A673 (cell line): ENCODE data around the gene CRYGS.

ENCODE experiments used
- EZH2 ChIP-seq: fragments of 200-600 bp; sonication (generic); IDR thresholded peaks from 2 replicates; pipeline ENCODE4 v1.6.1; 2017; ENCODE audit warnings: borderline replicate concordance, low read depth, mild to moderate bottlenecking, mixed read lengths, antibody characterized with exemption, low read length; ENCODE audit not compliant: poor library complexity, severe bottlenecking
- TF ChIP-seq, protein P1 (sequence below): fragments of 300-800, 200-600 bp; sonication (generic); conservative IDR thresholded peaks from 2 replicates; pipeline ENCODE4 v1.5.1; 2017; ENCODE audit warnings: low read depth, mild to moderate bottlenecking, antibody characterized with exemption, low read length, moderate library complexity, mixed read lengths

DNA sequence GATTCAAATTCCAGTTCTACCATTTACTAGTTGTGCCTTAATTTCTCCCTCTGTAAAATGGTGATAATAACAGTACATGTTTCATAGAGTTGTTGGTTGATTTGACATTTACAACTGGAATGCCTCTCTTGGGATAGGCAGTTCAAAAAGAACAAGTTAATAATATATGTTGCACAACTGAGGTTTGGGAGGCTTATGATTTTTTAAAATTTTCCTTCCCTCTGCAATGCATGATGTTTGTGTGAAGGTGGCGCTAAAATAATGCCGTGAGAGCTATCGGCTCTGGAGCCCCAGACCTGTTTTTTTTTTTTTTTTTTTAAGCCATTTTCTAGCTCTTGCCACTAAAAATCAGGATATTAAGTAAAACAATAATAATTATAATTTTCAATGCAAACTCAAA, 44.9 kb upstream of the CRYGS start:
- TF ChIP-seq, protein P1, sequence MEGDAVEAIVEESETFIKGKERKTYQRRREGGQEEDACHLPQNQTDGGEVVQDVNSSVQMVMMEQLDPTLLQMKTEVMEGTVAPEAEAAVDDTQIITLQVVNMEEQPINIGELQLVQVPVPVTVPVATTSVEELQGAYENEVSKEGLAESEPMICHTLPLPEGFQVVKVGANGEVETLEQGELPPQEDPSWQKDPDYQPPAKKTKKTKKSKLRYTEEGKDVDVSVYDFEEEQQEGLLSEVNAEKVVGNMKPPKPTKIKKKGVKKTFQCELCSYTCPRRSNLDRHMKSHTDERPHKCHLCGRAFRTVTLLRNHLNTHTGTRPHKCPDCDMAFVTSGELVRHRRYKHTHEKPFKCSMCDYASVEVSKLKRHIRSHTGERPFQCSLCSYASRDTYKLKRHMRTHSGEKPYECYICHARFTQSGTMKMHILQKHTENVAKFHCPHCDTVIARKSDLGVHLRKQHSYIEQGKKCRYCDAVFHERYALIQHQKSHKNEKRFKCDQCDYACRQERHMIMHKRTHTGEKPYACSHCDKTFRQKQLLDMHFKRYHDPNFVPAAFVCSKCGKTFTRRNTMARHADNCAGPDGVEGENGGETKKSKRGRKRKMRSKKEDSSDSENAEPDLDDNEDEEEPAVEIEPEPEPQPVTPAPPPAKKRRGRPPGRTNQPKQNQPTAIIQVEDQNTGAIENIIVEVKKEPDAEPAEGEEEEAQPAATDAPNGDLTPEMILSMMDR, result peak; percentile 68
- TF ChIP-seq EZH2, result no peak
